Cerebellar cortex (tissue), 1 donor: ENCODE results near the gene SLC25A20.
A peak's percentile ranks its signal among the peaks of the same experiment; 100 is the strongest.
"Not testable (repeated sequence)": the region's sequence is repeated elsewhere in the genome, so short reads cannot be mapped to it uniquely, and the experiment has no call there.

Experiments used
- DNase-seq: peaks from one replicate; pipeline ENCODE4 v3.0.0-alpha.2; 2015; ENCODE audit warnings: low spot score

SLC25A20 gene, protein sequence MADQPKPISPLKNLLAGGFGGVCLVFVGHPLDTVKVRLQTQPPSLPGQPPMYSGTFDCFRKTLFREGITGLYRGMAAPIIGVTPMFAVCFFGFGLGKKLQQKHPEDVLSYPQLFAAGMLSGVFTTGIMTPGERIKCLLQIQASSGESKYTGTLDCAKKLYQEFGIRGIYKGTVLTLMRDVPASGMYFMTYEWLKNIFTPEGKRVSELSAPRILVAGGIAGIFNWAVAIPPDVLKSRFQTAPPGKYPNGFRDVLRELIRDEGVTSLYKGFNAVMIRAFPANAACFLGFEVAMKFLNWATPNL

DNA sequence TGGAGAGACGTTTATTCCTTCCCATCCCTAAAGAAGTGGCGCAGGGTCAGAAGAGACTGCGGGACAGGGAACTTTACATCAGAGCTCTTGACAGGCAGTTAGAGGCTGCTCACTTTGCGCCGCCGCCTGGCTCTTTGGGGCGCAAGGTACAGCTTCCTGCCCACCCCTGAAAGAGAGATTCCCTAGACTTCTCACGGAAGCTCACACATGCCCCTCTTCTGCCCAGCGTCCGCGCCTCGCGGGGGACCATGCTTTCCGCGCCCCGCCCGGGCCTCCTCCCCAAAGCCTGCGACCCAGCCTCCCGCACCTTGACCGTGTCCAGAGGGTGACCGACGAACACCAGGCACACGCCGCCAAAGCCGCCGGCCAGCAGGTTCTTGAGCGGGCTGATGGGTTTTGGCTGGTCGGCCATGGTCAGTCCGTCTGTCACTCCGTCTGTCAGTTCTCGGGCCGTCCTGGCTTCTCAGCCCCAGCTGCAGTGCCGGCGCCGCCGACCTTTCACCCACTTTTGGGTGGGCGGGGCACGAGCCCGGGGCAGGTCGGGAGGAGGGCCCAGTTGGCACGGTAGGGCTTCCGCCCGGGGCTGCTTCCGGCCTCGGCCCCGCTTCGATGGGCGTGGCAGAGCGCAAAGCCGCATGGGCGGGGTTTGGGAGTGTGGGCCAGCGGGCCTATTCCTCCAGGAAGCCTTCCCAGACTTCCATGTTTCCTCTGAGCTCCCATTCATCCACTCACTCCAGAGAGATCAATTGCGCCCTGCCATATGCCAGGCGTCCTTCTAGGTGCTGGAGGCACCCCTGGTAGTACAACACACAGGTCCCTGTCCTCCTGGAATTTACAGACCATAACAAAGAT, at the start of gene SLC25A20:
SLC25A20 (minus strand) TSS at position 500 of the 852 bp plus-strand sequence; CDS start at position 412, 88 bp downstream.
- DNase-seq: peak; percentile 57

DNA sequence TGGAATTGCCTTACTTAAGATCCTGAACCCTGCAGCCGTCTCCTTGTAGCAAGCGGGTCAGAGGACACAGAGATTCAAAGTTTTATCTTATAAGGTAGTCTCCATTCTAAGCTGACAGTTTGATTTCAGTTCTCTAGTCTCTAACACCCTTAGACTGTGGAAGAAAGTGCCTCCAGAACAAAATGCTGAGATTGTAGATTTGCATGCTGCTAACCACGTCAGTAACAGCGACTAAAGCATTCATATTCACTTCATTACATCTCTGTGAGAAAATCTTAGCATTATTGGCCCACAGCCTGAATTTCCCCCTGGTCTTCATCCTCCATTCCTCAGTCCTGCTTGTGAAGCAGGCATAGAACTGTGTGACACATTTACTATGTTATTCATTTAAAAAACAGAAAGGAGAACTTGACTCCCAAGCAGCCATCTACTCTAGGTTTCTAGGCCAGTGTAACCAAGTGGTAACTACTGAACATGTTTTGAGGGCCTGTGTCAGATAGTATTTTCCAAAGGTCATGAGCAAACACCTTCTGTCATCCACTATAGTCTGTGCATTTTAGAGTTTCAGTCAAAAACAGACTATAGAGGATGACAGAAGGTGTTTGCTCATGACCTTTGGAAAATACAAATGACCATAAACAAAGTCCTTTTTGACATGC, 47.3 kb upstream of the SLC25A20 start:
- no peak for DNase-seq

- DNase-seq: no peak
These were observed 46.8 kb upstream of the SLC25A20 start for GRCh38 chr3:48945432-48945831.

DNA sequence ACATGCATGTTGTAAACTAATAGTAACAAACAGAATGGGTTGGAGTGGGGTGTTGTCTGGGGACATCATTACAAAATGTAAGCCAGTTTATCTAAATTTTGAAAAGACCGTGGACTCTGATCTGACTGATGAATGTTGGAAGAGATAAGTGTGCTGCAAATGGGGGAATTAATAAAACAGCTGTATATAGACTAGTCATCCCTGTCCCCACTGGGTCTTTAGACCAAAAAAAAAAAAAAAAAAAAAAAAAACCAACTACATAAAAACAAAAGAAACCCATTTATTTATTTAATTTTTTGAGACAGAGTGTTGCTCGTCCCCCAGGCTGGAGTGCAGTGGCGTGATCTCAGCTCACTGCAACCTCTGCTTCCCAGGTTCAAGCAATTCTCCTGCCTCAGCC, 40.0 kb upstream of the SLC25A20 start:
- no peak for DNase-seq

DNA sequence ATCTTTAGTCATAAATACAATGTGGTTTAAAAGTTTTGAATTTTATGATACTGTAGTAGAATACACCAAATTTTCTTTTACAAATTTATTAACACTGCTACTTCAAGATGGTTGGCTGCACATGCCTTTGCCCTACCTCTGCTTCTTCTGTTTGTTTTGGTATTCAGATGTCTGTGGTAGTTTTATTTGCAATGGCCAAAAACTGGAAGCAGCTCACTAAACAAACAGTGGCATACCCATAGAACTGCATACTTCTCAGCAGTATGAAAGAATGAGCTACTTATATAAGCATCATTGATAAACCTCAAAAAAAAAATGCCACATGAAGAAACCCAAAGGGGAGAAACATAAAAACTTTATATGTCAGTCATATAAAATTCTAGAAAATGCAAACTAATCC, 39.5 kb upstream of the SLC25A20 start:
- DNase-seq: no peak

GRCh38 chr3:48935530-48935929, 36.8 kb upstream of the SLC25A20 start:
- no peak for DNase-seq

DNA sequence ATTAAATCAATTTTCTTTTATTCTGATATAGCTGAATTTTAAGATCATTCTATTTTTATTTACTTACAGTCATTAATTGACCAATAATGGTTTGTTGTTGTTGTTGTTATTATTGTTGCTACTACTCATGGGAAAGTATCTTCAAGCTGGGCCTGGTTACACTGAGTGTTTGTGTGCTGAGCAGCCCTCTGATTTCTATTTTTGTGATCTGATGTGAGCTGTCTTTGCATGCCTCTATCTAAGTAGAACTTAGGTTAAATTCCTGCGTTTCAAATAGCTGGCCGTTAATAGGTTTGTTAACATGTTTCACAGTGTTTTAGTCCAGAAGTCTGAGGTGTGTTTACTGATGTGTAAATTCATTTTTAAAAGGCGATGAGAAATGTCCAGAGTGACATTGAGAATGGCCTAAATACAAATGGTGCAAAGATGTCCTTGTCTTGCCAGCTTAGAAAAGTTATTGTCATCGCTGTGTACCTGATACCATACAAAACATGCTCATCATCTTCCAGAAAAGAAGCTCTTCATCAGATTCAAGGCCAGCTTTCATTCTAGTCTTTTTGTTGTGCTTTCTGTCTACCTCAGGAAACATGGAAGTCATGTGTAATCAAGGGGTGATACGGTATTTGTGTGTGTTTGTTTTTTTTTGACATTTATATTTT, 35.8 kb upstream of the SLC25A20 start:
- no peak for DNase-seq

GRCh38 chr3:48931944-48932580, 33.4 kb upstream of the SLC25A20 start:
- no peak for DNase-seq

- no peak for DNase-seq
These were observed 31.9 kb upstream of the SLC25A20 start for GRCh38 chr3:48930590-48930989.

- DNase-seq: no peak
These were observed 30.8 kb upstream of the SLC25A20 start for GRCh38 chr3:48929358-48930035.

- no peak for DNase-seq
These were observed 30.0 kb upstream of the SLC25A20 start for GRCh38 chr3:48928679-48929078.

DNA sequence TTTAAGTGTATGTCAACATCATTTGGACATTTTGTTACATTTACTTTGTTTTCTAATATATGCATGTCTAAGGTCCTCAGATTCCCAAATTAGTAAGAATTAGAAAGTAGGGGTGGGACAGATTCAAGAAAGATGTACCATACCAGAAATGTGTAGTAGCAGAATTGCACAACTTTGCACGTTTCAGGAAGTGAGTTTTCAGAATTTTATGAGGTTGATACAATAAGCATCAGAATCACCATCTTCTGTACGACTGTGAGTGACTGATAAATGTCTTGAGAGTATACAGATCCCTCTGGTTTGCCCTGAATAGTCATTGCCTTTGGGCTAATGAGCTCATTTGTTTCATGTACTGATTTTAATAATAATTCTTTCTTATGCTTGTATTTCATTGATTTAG, 29.2 kb upstream of the SLC25A20 start:
- no peak for DNase-seq

DNA sequence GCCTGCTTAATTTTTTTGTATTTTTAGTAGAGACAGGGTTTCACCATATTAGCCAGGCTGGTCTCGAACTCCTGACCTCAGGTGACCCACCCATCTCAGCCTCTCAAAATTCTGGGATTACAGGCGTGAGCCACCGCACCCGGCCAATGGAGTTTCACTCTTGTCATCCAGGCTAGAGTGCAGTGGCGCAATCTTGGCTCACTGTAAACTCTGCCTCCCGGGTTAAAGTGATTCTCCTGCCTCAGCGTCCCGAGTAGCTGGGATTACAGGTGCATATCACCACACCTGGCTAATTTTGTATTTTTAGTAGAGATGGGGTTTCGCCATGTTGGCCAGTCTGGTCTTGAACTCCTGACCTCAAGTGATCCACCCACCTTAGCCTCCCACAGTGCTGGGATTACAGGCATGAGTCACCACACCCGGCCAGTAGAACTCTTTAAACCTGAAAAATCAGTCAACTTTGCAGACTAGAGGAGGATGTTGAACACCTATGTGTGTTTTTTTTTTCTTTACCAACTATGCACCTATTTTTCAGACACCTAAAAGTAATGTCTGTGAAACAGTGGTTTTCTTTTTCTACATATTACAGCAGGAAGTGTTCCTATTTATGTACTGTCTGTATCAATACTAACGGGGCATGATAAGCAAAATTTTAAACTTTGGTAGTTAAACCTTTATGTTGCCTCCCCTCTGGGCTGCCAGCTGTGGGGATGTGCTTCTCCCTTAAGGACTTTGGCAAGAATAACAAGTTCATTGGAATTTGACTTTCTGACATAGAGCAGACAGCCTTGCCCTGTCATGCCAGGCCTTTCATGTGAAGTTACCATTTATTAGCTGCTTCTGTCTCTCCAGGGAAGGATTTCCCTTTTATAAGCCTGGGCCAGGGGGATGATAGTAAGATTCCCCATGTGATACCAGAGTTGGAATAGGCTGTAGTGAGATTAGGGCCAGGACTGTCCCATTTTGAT, 28.0 kb upstream of the SLC25A20 start:
- no peak for DNase-seq

- DNase-seq: peak; percentile 53
These were observed 20.8 kb upstream of the SLC25A20 start for GRCh38 chr3:48919215-48920138.

DNA sequence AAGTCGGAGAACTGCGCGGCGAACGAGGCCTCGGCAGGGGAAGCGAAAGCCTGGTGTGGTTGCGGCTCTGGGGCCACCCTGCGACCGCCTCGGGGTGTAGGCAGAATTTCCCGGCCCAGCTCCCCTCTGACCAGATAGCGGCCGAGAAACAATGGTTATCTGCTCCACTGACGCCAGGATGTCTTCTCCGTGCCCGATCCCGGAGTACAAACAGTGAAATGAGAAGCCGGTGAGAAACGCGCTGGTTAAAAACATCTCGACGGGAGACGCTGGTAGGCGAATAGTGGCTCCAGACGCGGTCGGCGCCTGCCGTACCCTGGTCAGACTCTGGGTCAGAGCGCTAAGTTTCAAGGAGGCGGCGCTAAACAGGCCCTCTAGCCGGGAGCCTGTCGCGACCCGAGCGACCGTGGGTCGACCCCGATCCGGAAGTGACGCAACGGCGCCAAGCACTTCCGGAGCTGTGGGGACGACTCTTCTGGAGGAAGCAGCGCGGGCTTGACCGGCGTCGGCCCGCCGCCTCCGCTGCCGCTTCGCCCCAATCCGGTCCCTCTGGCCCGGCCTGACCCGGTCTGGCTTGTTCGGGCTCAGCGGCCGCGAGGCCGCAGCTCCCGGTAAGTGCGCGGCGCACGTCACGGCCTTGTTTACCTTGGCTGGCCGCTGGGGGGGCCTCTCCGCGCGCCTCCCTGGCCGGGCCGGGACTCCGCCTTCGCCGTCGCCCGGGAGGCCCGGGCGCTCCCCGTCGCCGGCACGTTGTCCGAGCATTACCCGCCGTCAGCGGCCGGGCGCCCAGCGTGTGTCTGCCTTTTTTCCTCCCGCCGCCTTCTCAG, 19.9 kb upstream of the SLC25A20 start, which contains the start of gene ARIH2:
ARIH2 (plus strand) TSS at position 455 of the 827 bp plus-strand sequence. CDS start 8,717 bp downstream, outside the sequence.
- peak; percentile 95 for DNase-seq

- no peak for DNase-seq
These were observed 16.6 kb upstream of the SLC25A20 start for GRCh38 chr3:48915296-48915695.

- DNase-seq: not testable (repeated sequence)
These were observed 8.3 kb upstream of the SLC25A20 start for GRCh38 chr3:48907026-48907425.

GRCh38 chr3:48899273-48899672, 591 bp upstream of the SLC25A20 start:
- no peak for DNase-seq
